ENCODE results near the gene ACSF2.

GRCh38 chr17:50464121-50464520, 38.1 kb downstream of the ACSF2 start:
- no peak for TF ChIP-seq CTCF (IDR thresholded peaks at IDR 0.05)
- no peak for TF ChIP-seq EZH2 (IDR thresholded peaks at IDR 0.05)
- no peak for TF ChIP-seq EZH2phosphoT487 (IDR thresholded peaks at IDR 0.05)

Measured in neural progenitor cell (in vitro differentiated cells).